GM19468 (cell line): ENCODE data around the gene RPAIN.

Experiments used
- ATAC-seq: cut with Tn5 transposase; IDR thresholded peaks from one replicate; pipeline ENCODE4 v1.9.1; 2021; ENCODE audit warnings: mild to moderate bottlenecking, moderate library complexity, moderate number of reproducible peaks; ENCODE audit not compliant: unreplicated experiment; ENCODE audit errors: extremely low read depth

RPAIN gene

DNA sequence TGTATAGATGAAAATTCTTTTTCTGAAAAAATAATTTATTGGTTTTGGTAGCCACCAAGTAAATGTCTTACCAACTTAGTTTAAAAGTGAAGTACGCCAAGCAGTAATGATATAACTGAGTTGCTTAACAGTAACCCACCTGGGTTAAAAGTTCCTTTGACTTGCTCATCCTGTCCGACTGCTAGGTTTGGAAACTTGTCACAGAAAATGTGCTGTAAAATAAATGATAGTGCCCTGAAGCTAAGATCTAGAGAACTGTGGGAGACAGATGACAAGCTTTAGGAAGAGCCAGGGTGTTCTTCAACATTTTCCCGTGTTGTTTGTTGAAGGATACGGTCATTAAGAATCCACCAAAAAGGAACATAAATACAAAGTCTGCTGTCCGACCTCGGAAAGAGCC, 61.0 kb downstream of the RPAIN start:
- ATAC-seq = no peak

- ATAC-seq = no peak
Measured at GRCh38 chr17:5481451-5481850, 61.5 kb downstream of the RPAIN start.
